Measurements from ENCODE around the gene PXMP2.

DNA sequence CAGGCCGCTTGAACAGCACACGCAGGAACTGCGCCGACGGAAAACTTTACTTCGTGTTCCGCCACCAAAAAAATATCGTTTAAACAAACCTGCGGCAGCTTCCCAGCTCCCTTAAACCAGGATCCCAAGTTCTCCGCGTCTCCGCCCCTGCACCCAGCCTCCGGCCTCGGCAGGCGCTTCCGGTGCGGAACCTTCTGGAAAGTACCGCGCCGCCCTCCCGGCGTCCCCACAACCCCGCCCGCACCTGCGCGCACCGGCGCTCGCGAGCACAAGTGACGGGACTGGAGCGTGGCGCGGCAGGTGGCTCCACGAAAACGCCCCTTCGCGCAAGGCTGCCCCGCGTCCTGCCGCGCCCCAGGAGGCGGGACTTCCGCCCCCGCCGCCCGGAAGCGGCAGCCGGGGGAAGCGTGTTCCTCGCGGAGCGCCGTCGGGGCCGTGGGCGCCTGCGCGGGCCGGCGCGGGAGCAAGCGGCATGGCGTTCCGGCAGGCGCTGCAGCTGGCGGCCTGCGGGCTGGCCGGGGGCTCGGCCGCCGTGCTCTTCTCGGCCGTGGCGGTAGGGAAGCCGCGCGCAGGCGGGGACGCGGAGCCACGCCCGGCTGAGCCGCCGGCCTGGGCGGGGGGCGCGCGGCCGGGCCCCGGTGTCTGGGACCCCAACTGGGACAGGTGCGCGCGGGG lies 23.2 kb downstream of the PXMP2 start, which contains the start of gene PGAM5:
- TF ChIP-seq, protein P1, sequence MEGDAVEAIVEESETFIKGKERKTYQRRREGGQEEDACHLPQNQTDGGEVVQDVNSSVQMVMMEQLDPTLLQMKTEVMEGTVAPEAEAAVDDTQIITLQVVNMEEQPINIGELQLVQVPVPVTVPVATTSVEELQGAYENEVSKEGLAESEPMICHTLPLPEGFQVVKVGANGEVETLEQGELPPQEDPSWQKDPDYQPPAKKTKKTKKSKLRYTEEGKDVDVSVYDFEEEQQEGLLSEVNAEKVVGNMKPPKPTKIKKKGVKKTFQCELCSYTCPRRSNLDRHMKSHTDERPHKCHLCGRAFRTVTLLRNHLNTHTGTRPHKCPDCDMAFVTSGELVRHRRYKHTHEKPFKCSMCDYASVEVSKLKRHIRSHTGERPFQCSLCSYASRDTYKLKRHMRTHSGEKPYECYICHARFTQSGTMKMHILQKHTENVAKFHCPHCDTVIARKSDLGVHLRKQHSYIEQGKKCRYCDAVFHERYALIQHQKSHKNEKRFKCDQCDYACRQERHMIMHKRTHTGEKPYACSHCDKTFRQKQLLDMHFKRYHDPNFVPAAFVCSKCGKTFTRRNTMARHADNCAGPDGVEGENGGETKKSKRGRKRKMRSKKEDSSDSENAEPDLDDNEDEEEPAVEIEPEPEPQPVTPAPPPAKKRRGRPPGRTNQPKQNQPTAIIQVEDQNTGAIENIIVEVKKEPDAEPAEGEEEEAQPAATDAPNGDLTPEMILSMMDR (conservative IDR thresholded peaks at IDR 0.05; ENCODE audit: low read length), result no peak
- no peak for TF ChIP-seq EZH2phosphoT487 (IDR thresholded peaks at IDR 0.05; ENCODE audit: borderline replicate concordance)
